Colon (tissue), 2 donors: Measurements from ENCODE around the gene KIF19.

Experiments used
- FAIRE-seq: peaks from 2 replicates; lab custom pipeline; 2012; peaks lifted over from hg19 to GRCh38; lab: Jason Lieb, UNC
- donor health status: control.
- donor health status: control.

Gene KIF19

DNA sequence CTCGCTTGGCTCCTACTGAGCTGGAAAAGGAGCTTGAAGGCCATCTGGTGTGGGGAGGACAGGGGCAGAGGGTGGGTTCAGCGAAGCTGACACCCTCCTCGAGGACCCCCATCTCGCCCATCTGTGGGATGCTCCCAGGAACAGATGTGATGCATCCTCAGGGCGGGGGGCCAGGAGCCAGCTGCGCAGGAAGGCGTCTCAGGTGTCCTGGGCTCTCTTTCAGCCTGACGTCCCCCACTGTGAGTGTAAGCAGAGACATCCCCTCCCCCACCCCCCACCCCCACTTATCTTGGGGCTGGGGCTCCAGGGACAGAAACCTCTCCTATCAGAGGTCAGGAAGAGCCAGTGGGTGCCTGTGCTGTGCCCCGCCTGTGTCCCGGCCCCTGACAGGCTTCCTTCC is 16.2 kb downstream of the KIF19 start:
- no peak for FAIRE-seq

DNA sequence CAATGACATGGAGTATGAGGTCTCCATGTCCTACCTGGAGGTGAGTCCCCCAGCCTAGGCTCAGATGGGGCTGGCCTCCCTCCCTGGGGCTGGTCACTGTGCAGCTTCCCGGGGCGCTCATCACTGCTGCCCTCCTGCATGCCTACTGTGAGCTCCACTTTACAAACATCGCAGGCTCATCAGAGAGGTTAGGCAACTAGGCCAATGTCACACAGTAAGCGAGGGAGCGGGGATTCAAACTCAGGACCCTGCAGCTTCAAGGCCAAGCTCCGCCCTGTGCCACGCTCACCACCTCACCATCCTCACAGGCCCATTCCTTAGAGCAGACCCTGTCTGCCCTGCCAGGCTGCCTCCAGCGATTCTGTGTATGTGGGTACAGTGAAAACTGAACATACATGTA is 17.1 kb downstream of the KIF19 start:
- FAIRE-seq: no peak

DNA sequence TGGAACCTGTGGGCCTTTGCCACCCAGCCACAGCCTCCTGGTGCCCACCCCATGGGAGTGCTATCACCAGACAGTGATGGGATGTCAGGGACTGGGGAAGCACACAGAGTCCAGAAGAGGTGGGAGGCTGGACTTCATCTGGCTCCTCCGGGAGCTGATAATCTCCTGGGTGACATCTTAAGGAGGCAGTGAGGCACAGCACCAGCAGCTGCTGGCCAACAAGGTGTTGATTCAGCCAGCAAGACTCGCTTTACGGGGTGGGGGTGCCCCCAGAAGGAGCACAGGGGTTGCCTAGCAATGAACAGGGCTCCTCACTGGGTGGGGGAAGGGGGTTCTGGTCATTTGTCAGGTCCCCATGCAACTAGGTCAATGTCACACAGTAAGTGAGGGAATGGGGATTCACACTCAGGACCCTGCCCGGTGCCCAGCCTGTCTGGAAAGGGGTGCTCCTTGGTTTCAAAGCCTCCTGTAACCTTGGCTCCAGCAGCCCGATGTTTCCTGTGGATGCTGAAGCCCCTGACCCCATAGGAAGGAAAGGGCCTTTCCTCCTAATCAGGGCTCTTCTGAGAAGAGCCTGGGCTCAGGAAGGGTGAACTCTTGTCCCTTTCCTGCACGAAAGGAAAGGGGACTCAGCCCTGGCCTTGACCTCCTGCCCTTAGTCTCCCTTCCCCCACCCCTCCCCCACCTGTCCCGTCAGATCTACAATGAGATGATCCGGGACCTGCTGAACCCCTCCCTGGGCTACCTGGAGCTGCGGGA is 17.7 kb downstream of the KIF19 start:
- no peak for FAIRE-seq

DNA sequence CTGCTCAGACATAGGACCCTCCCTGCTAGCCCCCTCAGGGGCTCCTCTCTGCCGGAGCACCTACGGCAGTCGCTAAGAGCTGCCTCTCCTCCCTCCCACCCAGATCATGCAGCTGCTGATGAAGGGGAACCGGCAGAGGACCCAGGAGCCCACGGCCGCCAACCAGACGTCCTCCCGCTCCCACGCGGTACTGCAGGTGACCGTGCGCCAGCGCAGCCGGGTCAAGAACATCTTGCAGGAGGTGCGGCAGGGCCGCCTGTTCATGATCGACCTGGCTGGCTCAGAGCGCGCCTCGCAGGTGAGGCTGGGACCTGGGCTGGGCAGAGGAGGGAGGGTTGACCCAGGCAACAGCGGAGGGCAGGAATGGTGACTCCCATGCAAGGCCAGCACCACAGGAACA is 18.6 kb downstream of the KIF19 start:
- FAIRE-seq: no peak

DNA sequence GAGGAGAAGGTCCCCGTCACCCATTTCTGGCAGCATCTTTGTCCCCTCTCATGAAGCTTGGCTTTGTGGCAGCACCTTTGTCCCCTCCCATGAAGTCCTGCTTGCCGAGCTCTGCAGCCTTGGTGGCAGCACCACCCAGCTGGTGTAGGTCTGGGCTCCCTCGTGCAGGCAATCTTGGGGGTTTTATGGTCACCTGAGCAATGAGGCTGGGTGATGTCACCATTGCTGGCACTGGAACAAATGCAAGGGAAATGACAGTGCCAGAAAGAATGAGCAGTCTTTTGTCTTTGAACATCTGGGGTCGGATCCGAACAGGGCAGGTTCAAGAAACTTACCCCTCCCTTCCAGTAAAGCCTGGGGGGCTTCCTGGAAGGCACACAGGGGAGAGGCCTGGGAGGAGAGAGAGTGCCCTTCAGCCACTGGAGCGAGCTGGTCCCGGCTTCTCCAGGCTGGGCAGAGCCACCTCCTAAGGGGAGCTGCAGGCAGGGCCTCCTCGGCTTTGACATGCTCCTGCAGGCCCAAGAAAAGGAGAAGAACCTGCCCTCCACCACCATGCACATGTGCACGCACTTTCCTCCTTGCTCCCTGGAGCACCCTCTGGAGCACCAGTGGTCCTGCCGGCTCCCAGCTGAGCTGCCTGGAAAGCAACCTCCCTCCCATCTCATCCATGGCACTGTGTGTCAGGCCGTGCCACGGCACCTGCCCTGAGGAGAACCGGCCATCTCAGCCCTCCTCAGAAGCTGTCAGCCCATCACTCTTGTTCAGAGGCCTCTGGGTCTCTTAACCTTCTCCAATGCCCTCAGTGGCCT is 19.6 kb downstream of the KIF19 start:
- FAIRE-seq: no peak

DNA sequence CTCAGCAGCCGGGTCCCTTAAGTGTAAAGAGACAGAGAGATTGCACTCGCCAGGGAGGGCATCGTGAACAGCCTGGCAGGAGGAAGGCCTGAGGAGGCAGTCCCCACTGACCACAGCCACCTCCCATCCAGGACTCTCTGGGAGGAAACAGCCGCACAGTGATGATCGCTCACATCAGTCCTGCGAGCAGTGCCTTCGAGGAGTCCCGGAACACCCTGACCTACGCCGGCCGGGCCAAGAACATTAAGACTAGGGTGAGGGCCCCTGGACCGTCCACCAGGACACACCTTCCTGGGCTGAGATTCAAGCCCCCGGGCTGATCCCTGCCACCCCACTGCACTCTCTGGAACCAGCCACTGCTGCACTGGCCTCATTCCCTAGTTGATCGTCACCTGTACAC is 21.6 kb downstream of the KIF19 start:
- FAIRE-seq: no peak

DNA sequence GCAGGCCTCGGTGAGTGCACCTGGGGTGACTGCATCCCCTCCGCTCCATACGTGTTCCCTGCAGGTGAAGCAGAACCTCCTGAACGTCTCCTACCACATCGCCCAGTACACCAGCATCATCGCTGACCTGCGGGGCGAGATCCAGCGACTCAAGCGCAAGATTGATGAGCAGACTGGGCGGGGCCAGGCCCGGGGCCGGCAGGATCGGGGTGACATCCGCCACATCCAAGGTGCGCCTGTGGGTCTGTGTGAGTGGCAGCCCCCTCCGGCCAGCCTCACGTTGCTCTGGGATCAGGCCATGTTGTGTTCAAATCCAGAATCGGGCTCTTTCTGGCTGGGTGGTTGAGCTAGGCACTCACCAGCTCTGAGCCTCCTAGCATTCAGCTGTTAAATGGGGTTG is 23.1 kb downstream of the KIF19 start:
- no peak for FAIRE-seq

DNA sequence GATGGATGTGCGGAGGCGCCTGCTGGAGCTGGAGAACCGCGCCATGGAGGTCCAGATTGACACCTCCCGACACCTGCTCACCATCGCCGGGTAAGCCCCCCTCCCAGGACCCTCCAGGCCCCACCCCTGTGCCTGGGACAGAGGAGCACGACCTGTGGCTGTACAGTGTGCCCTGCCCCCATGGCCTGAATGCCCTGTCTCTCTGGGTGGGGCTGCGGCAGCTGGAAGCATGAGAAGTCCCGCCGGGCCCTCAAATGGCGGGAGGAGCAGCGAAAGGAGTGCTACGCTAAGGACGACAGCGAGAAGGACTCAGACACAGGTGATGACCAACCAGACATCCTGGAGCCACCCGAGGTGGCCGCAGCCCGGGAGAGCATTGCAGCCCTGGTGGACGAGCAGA is 24.5 kb downstream of the KIF19 start:
- no peak for FAIRE-seq

DNA sequence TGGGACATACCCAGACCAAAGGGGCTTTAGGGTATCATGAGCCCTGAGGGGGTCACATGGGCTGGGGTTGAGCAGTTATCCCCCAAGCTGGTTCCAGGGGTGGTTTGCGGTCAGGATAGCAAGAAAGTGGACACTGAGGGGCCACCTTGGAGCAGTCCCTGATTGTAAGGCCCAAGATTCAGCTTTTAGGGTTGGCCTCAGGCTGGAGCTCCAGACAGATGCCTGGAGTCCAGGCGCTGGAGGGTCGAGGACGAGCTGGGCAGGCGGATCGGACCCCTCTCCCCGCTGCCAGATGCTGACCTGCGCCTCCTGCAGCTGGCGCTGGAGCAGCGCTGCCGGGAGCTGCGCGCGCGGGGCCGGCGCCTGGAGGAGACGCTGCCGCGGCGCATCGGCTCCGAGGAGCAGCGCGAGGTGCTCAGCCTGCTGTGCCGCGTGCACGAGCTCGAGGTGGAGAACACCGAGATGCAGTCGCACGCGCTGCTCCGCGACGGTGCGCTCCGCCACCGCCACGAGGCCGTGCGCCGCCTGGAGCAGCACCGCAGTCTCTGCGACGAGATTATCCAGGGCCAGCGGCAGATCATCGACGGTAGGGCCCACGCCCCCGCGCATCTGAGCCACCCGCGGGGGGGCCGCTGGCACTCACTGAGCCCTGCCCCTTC is 25.7 kb downstream of the KIF19 start:
- no peak for FAIRE-seq

DNA sequence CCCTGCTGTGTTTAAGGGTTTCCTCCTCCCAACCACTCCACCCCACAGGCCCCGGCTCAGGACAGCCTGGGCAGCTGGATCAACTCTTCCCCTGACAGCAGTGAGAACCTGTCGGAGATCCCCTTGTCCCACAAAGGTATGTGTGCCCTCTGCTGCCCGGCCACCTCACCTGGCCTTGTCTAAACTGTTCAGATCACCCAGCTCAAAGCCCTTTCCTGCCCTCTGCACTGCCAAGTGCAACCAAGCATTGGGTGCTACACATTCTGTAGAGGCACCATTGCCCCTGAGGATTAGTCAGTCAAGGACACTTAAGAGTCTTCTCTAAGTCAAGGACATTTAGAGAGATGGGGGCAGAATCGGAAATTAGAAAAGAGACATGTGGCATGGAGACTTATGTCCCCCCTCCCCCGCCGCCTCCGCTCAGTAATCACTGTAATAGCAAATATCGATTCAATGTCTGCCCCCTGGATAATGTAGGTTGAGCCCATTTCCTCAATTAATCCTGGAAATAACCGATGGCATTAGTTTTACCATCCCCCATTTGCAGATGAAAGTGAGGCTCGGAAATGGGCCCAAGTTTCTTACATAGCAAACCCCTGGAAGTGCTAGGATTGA is 27.5 kb downstream of the KIF19 start:
- FAIRE-seq: no peak

DNA sequence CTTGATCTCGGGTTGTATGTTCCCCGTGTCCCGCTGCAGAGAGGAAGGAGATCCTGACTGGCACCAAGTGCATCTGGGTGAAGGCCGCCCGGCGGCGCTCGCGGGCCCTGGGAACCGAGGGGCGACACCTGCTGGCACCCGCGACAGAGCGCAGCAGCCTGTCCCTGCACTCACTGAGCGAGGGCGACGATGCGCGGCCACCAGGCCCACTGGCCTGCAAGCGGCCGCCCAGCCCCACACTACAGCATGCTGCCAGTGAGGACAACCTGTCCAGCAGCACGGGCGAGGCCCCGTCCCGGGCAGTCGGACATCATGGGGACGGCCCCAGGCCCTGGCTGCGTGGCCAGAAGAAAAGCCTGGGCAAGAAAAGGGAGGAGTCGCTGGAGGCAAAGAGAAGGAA is 28.1 kb downstream of the KIF19 start:
- FAIRE-seq: no peak

DNA sequence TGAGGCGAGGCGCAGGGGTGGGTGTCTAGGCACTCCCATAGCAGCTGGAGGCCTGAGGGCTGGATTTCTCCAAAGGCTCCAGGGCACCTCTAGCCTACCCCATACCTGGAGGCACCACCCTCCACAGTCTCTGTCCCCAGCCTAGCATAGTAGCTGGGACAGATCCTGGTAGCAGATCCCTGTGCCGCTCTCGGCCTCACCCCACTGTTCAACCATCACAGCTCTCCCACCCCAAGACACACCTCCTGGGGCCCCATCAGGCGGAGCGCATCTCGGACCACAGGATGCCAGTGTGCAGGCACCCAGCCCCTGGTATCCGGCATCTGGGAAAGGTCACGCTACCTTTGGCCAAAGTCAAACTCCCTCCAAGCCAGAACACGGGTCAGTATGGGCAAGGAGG is 28.5 kb downstream of the KIF19 start:
- no peak for FAIRE-seq

DNA sequence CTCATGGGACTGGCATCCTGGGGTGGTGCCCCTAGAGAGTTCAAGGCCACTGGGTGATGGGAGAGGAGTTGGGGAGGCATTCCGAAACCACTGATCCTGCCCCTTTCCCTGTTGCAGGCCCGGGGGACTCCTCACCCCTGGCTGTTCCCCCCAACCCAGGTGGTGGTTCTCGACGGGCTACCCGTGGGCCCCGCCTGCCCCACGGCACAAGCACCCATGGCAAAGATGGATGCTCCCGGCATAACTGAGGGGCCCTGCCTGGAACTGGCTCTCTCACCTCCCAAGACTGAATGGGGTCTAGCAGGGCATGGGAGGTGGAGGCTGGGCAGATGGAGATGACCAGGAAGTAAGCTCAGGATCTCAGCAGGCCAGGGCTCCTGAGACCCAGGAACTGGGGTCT is 29.0 kb downstream of the KIF19 start:
- no peak for FAIRE-seq

DNA sequence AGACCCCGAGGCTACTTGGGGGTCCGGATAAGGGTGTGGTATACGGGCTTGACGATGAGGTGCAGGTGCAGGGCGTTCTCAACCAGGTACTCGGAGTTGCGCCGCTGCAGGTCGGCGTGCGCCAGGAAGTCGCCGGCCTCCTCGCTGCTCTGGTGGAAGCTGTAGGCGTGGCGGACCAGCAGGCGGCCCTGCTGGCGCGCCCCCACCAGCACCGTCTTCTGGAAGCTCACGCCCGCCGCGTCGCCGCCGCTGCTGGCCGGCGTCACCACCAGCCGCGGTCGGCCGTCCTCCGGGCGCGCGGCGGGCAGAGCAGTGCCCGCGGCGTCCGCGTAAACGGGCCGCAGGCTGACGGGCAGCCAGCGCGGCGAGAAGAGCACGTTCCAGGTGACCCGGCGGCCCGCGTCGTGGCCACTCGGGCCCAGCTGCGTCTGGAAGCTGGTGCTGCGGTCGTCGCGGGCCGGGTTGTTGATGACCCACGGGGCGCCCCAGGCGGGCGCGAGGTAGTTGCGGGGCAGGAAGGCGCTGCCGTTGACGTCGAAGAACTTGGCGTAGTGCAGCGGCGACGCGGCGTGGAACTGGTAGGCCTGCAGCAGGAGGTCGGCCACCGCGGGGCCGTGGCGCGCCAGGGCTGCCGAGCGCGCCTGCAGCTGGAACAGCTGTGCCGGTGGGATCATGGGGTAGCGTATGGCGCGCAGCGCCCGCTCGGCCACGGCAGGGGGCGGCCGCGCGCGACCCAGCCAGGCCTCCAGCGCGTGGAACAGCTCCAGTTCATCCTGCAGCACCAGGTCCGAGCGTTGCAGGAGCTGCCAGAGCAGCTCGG is 30.8 kb downstream of the KIF19 start:
- FAIRE-seq: no peak

DNA sequence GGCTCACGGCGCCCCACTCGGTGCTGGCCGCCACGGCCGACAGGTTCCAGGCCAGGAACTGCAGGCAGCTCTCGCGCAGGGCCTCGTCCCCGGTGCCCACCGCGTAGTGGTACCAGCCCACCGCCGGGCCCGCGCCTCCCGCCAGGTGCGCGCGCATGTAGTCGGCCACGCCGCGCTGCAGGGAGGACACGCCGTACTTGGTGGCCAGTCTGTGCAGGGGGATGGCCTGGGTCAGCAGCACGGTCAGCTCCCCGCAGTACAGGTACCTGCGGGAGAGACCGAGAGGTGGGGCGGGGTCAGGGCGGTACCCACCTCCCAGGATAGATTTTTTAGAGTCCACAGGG is 31.4 kb downstream of the KIF19 start:
- no peak for FAIRE-seq

DNA sequence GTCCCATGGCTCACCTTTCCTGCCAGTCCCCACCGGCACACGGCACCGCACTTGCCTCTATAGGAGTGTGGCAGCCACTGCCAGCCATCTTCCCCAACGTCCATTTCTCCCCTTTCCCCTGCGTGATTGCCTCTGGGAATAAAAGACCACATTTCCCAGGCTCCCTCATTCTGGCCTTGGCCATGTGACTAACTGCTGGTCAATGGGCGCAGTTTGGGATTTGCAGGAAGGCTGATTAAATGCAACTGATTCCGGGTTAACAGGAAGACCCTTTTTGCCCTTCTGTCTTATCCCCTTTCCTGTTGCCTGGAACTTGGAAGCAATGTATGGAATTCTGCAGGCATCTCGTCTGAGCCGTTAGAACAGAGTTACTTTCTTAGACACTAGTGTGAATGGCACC is 32.7 kb downstream of the KIF19 start:
- FAIRE-seq: no peak

DNA sequence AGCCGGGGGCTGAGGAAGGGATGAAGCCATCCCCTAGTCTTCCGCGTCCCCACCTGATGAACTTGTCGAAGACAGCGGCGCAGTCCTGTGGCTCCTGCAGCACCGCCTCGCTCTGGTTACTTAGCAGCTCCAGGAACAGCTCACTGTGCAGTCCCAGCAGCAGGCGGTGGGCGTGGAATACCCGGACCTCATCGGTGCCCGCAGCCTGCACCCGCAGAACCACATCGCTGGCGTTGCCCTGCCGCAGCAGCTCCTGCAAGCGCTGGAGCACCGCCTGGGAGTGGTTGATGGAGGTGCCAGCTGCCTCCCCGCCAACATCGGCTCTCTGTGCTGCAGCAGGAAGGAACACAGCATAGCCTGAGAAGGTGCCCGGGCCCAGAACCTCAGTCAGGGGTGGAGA is 33.9 kb downstream of the KIF19 start:
- no peak for FAIRE-seq

DNA sequence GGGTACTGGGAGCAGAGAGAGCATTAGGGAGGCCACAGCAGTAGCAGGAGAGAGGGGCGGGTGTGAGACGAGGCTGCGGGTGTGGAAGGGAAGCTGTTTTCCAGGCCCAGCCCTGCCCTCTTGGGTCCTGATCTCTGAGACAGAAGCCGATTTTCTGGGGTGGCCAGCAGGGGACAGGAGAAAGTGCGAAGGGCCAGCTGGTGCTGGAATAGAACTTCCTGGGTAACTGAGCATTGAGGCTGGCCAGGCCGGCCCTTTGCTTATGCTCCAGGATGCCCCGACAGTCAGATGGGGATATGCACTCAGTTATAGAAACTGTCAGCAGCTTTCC is 34.8 kb downstream of the KIF19 start:
- no peak for FAIRE-seq

DNA sequence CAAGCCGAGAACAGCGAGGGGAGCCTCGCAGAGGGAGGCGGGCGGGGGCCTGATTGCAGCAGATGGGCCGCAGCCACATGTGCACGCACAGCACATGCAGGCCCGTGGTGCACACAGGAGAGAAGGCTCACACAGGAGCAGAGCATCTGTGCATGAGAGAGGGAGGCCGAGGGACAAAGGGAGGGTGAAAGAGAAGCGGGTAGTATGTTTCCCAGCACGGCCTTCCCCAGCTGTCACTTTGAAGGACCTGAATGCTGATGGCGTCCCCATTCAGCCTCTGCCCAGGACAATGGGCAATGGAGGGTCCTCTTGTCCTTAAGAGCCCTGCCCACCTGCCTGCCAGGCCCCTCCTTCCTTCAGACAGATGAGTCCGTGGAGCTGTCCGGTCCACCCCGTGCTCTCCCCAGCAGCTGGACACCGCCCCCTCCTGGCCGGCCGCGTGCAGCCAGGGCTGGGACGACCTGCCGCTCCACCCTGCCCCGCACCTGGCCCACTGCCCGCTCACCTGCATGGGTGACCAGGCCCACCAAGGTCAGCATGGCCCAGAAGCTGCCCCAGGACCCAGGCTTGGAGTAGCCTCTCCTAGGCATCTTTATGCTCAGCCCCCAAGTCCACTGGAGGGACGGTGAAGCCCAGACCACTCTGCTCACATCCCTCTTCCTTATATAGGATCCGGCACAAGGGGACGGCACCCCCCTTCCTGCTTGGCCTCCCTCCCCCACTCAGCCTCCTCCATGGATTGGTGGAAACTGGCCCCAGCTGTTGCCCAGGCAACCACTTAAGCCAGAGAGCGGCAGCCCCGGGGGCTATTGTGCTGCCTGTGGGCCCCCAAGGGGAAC is 35.4 kb downstream of the KIF19 start, which contains the start of gene BTBD17:
TSS of gene BTBD17 (minus strand) at position 639 of the 839 bp plus-strand sequence. CDS start at position 590, 49 bp downstream.
- no peak for FAIRE-seq

DNA sequence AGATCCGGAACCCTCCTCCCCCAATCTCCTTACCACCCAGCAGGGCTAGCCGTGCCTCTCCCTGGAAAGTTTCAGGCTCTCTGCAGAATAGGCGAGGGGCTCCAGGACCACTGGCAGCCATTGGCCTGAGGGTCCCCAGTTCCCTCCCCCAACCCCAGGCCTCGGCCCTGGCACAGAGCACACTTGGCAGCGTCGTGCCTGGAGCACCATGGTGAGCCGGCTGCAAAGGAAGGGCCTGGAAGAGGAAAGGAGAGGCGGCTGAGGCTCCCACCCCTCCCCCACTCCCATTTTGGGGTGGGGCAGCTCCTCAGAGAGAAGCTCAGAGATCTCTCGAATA is 36.0 kb downstream of the KIF19 start:
- no peak for FAIRE-seq

DNA sequence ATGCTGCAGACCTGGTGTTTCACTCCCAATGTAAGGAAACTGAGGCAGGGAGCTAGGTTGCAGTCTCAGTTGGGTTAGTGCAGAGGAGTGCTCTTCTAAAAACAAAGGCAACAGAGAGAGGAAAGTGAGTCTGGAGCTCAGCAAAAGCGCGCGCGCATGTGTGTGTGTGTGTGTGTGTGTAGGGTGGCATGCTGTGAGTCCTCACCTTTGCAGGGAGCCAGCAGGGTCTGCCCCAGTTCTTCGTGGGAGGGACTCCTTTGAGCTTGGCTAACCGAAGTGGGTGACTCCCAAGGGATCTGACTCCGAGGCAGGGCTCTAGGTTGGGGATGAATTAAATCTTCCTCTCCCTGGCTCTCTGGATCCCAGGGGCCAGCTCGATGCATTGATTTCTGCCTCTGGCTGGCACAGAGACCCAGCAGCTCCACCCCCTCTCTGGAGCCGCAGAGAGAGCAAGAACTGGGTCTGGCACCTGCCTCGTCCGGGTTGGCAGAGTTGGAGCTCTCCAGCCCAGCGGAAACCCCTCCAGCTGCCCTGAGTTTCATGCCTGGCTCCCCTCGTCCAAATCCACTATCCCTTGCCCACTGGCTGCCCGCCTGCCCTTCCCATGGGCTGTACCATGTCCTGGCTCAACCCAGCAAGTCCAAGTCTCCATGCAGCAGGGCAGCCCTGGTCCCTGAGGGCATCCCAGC is 36.9 kb downstream of the KIF19 start:
- FAIRE-seq: no peak
